SK-N-SH (cell line): ENCODE results near the gene NCBP3. TPM values are rescaled to one million over a fixed set of nuclear protein-coding genes. Genes with fewer than 3 reads are reported as not detected.

Source experiments
- CTCF ChIA-PET: fragments of 300-600, 350-600 bp; formaldehyde crosslinking; extraction: SDS; loops from one replicate; lab custom pipeline; 2021; lab: Yijun Ruan, JAX
- POLR2A ChIA-PET: fragments of 350-600 bp; sonication (Branson Sonifier 250); formaldehyde crosslinking; extraction: SDS; loops from one replicate; lab custom pipeline; 2020; ENCODE audit warnings: antibody characterized with exemption, inconsistent platforms; lab: Yijun Ruan, JAX
- DNase-seq: peaks from one replicate; pipeline ENCODE4 v3.0.0; 2012
- H2AFZ ChIP-seq: fragments of 200-600 bp; sonication (generic); 2 replicates; pipeline ENCODE4 v1.8.1; 2016; ENCODE audit warnings: antibody characterized with exemption, mild to moderate bottlenecking, low read depth
- H3F3A ChIP-seq: fragments of 200-600 bp; sonication (generic); replicated peaks from 2 replicates; pipeline ENCODE3; 2016; ENCODE audit warnings: antibody characterized with exemption, mild to moderate bottlenecking; ENCODE audit not compliant: insufficient read depth
- H3K27ac ChIP-seq, 2 experiments: fragments of 200-500 bp in 1 of 2; fragments of 200-600 bp in 1 of 2; sonication (Bioruptor generic) in 1 of 2; sonication (generic), shearing (Covaris generic) in 1 of 2; 2 replicates each; pipeline versions ENCODE4 v1.5.1 to v1.6.1; 2014 to 2016; ENCODE audit warnings: low read depth in 2 of 2, inconsistent platforms in 1 of 2, low read length in 1 of 2, mild to moderate bottlenecking in 1 of 2, mixed read lengths in 1 of 2
- H3K27me3 ChIP-seq: fragments of 200-600 bp; sonication (generic), shearing (Covaris generic); 2 replicates; pipeline ENCODE4 v1.6.1; 2016; ENCODE audit warnings: mixed run types; ENCODE audit not compliant: insufficient read depth
- H3K36me3 ChIP-seq, 2 experiments: fragments of 200-500 bp in 1 of 2; fragments of 200-600 bp in 1 of 2; sonication (Bioruptor generic) in 1 of 2; sonication (generic) in 1 of 2; replicated peaks in 1 of 2; 2 replicates each; pipeline versions ENCODE3 to v1.5.1; 2014 to 2016; ENCODE audit warnings: low read length in 1 of 2, mild to moderate bottlenecking in 1 of 2; ENCODE audit not compliant: insufficient read depth in 2 of 2, control insufficient read depth in 1 of 2
- H3K4me1 ChIP-seq, 2 experiments: fragments of 200-500 bp in 1 of 2; fragments of 200-600 bp in 1 of 2; sonication (Bioruptor generic) in 1 of 2; sonication (generic), shearing (Covaris generic) in 1 of 2; 2 replicates each; pipeline versions ENCODE4 v1.5.1 to v1.6.1; 2014 to 2016; ENCODE audit warnings: low read depth in 1 of 2, low read length in 1 of 2, mixed run types in 1 of 2; ENCODE audit not compliant: insufficient read depth in 2 of 2, control insufficient read depth in 1 of 2
- H3K4me2 ChIP-seq: fragments of 200-600 bp; sonication (generic), shearing (Covaris generic); 2 replicates; pipeline ENCODE4 v1.6.1; 2017; ENCODE audit warnings: mixed run types
- H3K4me3 ChIP-seq, 2 experiments: fragments of 200-500 bp in 1 of 2; fragments of 200-600 bp in 1 of 2; sonication (Bioruptor generic) in 1 of 2; sonication (generic), shearing (Covaris generic) in 1 of 2; 2 replicates each; pipeline versions ENCODE4 v1.5.1 to v1.8.1; 2014 to 2016; ENCODE audit warnings: low read depth in 2 of 2, inconsistent platforms in 1 of 2, low read length in 1 of 2, mild to moderate bottlenecking in 1 of 2, mixed read lengths in 1 of 2, moderate library complexity in 1 of 2
- H3K79me2 ChIP-seq: fragments of 200-600 bp; sonication (generic); 2 replicates; pipeline ENCODE4 v1.8.1; 2017; ENCODE audit warnings: mild to moderate bottlenecking; ENCODE audit not compliant: insufficient read depth
- H3K9ac ChIP-seq: fragments of 200-600 bp; sonication (generic); 2 replicates; pipeline ENCODE4 v1.6.1; 2017; ENCODE audit warnings: mixed run types
- H3K9me2 ChIP-seq: fragments of 200-600 bp; sonication (generic); 2 replicates; pipeline ENCODE4 v1.6.1; 2017; ENCODE audit warnings: mixed run types
- H3K9me3 ChIP-seq: fragments of 200-600 bp; sonication (generic); 2 replicates; pipeline ENCODE4 v1.6.1; 2017; ENCODE audit warnings: mixed run types, mild to moderate bottlenecking, moderate library complexity
- H4K20me1 ChIP-seq: fragments of 200-600 bp; sonication (generic); 2 replicates; pipeline ENCODE4 v1.6.1; 2017; ENCODE audit warnings: mild to moderate bottlenecking, mixed run types; ENCODE audit not compliant: insufficient read depth
- CHD2 ChIP-seq: fragments of 150-350 bp; IDR thresholded peaks from 2 replicates; pipeline ENCODE4 v1.6.1; 2018; ENCODE audit warnings: low read length; ENCODE audit not compliant: partially characterized antibody
- FOSL2 ChIP-seq: IDR thresholded peaks from 2 replicates; pipeline ENCODE4 v1.4.0; 2012; ENCODE audit warnings: low read depth, mild to moderate bottlenecking, moderate library complexity, borderline replicate concordance
- FOXJ3 ChIP-seq: sonication (generic); formaldehyde crosslinking; IDR thresholded peaks from 2 replicates; pipeline ENCODE4 v1.5.1; 2020; ENCODE audit warnings: mild to moderate bottlenecking, missing genetic modification reagents
- GATA2 ChIP-seq: sonication (generic); formaldehyde crosslinking; IDR thresholded peaks from 2 replicates; pipeline ENCODE4 v1.5.0; 2020; ENCODE audit warnings: mild to moderate bottlenecking, missing genetic modification reagents
- NRF1 ChIP-seq: IDR thresholded peaks from 2 replicates; pipeline ENCODE4 v1.6.1; 2012; ENCODE audit warnings: low read depth, mild to moderate bottlenecking, low read length
- RFX5 ChIP-seq: IDR thresholded peaks from 2 replicates; pipeline ENCODE4 v1.6.1; 2012; ENCODE audit warnings: mild to moderate bottlenecking, improper control_type of control experiment, low read length
- WGBS: methylation state at CpG from one replicate; pipeline ENCODE4 v1.1.6; 2017; ENCODE audit warnings: low lambda C conversion rate; 5-methylcytosine and 5-hydroxymethylcytosine counted together
- polyA plus RNA-seq, 3 experiments: library from polyadenylated mRNA; depleted of rRNA; stranded (reverse); fragments of >200 nt; gene quantifications; 2 replicates each; pipeline ENCODE4 v1.2.3, GENCODE V29; 2012
- TF ChIP-seq, protein P1 (sequence below): IDR thresholded peaks from 2 replicates; pipeline ENCODE4 v1.4.0; 2012; ENCODE audit warnings: low read depth
- TF ChIP-seq, protein P2 (sequence below): IDR thresholded peaks from 2 replicates; pipeline ENCODE4 v1.6.1; 2012; ENCODE audit warnings: mild to moderate bottlenecking, low read depth, low read length, moderate library complexity
- TF ChIP-seq, protein P3 (sequence below): IDR thresholded peaks from 2 replicates; pipeline ENCODE4 v1.4.0; 2012; ENCODE audit warnings: low read depth, borderline replicate concordance

NCBP3 gene
- polyA plus RNA-seq, 1 of the 3 experiments (the other 2 are of a cell fraction): 6.5 TPM

DNA sequence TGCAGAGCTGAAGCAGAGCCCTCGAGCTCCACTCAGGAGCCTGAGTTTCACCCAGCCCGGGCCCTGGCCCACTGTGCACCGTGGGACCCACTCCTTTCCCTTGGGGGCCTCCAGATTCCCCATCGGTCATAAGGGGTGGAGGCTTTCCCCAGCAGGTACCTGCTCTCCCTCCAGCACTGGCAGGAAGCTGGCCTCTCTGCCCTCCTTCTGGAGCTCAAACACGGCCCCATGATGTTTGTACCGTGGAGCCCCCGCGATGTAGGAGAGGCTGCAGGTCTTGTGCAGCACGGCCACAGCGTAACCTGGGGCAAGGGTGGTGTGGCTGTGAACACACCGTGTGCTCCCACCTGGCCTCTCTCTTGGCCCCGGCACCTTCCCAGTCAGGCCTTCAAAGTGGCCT is 92.4 kb downstream of the NCBP3 start:
- DNase-seq: no peak
- no peaks in the 10 kb centered on the region for H4K20me1 ChIP-seq
- TF ChIP-seq FOSL2 (no peak), FOXJ3 (CRISPR knock-in tag) (no peak), CHD2 (no peak), RFX5 (no peak), GATA2 (no peak), NRF1 (no peak)
- TF ChIP-seq, protein P1, sequence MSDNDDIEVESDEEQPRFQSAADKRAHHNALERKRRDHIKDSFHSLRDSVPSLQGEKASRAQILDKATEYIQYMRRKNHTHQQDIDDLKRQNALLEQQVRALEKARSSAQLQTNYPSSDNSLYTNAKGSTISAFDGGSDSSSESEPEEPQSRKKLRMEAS: no peak
- TF ChIP-seq, protein P2, sequence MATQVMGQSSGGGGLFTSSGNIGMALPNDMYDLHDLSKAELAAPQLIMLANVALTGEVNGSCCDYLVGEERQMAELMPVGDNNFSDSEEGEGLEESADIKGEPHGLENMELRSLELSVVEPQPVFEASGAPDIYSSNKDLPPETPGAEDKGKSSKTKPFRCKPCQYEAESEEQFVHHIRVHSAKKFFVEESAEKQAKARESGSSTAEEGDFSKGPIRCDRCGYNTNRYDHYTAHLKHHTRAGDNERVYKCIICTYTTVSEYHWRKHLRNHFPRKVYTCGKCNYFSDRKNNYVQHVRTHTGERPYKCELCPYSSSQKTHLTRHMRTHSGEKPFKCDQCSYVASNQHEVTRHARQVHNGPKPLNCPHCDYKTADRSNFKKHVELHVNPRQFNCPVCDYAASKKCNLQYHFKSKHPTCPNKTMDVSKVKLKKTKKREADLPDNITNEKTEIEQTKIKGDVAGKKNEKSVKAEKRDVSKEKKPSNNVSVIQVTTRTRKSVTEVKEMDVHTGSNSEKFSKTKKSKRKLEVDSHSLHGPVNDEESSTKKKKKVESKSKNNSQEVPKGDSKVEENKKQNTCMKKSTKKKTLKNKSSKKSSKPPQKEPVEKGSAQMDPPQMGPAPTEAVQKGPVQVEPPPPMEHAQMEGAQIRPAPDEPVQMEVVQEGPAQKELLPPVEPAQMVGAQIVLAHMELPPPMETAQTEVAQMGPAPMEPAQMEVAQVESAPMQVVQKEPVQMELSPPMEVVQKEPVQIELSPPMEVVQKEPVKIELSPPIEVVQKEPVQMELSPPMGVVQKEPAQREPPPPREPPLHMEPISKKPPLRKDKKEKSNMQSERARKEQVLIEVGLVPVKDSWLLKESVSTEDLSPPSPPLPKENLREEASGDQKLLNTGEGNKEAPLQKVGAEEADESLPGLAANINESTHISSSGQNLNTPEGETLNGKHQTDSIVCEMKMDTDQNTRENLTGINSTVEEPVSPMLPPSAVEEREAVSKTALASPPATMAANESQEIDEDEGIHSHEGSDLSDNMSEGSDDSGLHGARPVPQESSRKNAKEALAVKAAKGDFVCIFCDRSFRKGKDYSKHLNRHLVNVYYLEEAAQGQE: no peak
- TF ChIP-seq, protein P3, sequence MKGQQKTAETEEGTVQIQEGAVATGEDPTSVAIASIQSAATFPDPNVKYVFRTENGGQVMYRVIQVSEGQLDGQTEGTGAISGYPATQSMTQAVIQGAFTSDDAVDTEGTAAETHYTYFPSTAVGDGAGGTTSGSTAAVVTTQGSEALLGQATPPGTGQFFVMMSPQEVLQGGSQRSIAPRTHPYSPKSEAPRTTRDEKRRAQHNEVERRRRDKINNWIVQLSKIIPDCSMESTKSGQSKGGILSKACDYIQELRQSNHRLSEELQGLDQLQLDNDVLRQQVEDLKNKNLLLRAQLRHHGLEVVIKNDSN: no peak
- H3K9me2 ChIP-seq: no peaks in the 10 kb centered on the region
- ChIA-PET CTCF (interaction anchor here (2.7 kb wide), 1 partner anchor 16 kb away, joined by 15 read pairs; no protein-coding TSS in a partner anchor), POLR2A (no interaction called here)
- no peak overlapping the region for H3K4me2 ChIP-seq
- no peak overlapping the region for H2AFZ ChIP-seq
- no peaks in the 10 kb centered on the region for H3K9me3 ChIP-seq
- no peaks in the 10 kb centered on the region for H3F3A ChIP-seq
- no peaks in the 10 kb centered on the region; a peak in 1 of 4 replicates for H3K4me1 ChIP-seq
- 55% methylated on average over 4 of the region's 12 CpGs for WGBS
- H3K27ac ChIP-seq: no peak overlapping the region
- no peaks in the 10 kb centered on the region for H3K36me3 ChIP-seq
- no peaks in the 10 kb centered on the region; the same call in 1 of the 2 replicates for H3K27me3 ChIP-seq
- no peaks in the 10 kb centered on the region for H3K79me2 ChIP-seq
- no peak overlapping the region for H3K4me3 ChIP-seq
- no peak overlapping the region for H3K9ac ChIP-seq

Other genes with a start within 250 kb of the NCBP3 start
- gene TRPV1, start 236.8 kb downstream of the NCBP3 start, polyA plus RNA-seq (2012; rRNA removed): 2.5 and 3.0 TPM in 2 replicates
- 9.0 and 9.7 TPM in 2 replicates for gene SHPK, start 210.0 kb downstream of the NCBP3 start, polyA plus RNA-seq (2012; rRNA removed)
- gene CTNS, start 209.5 kb downstream of the NCBP3 start, polyA plus RNA-seq (2012; rRNA removed): 6.7 and 8.2 TPM in 2 replicates
- gene TAX1BP3, start 177.7 kb downstream of the NCBP3 start, polyA plus RNA-seq (2012; rRNA removed): 165 and 192 TPM in 2 replicates
- 56.6 and 64.4 TPM in 2 replicates for gene EMC6, start 177.4 kb downstream of the NCBP3 start, polyA plus RNA-seq (2012; rRNA removed)
- gene P2RX5, start 150.1 kb downstream of the NCBP3 start, polyA plus RNA-seq (2012; rRNA removed): 0.71 and 0.97 TPM in 2 replicates
- gene HASPIN, start 122.3 kb downstream of the NCBP3 start, polyA plus RNA-seq (2012; rRNA removed): 1.2 and 1.4 TPM in 2 replicates
- 56.7 and 73.4 TPM in 2 replicates for gene ITGAE, start 45.1 kb downstream of the NCBP3 start, polyA plus RNA-seq (2012; rRNA removed)
- gene CAMKK1, start 46.8 kb upstream of the NCBP3 start, polyA plus RNA-seq (2012; rRNA removed): 6.8 and 8.1 TPM in 2 replicates
- not detected in 2 replicates for gene P2RX1, start 70.2 kb upstream of the NCBP3 start, polyA plus RNA-seq (2012; rRNA removed)
- gene ATP2A3, start 118.2 kb upstream of the NCBP3 start, polyA plus RNA-seq (2012; rRNA removed): 1.9 and 2.1 TPM in 2 replicates